ENCODE data around the gene PITRM1. TPM values are rescaled to one million over a fixed set of nuclear protein-coding genes. Genes with fewer than 3 reads are reported as not detected.
A peak's percentile ranks its signal among the peaks of the same experiment; 100 is the strongest.
"Not testable (repeated sequence)": the region's sequence is repeated elsewhere in the genome, so short reads cannot be mapped to it uniquely, and the experiment has no call there.

PITRM1 gene
- total RNA-seq, 6 donors from 2014 or later: 63.4 to 216 (median 77.5) TPM

- ATAC-seq (ENCODE audit: low FRiP score in 2 of 2): peak; percentile 49 to 87
- TF ChIP-seq POLR2A (IDR thresholded peaks at IDR 0.05) (no peak), POLR2AphosphoS5 (IDR thresholded peaks at IDR 0.05) (no peak), EP300 (IDR thresholded peaks at IDR 0.05) (no peak)
- TF ChIP-seq, protein P1, sequence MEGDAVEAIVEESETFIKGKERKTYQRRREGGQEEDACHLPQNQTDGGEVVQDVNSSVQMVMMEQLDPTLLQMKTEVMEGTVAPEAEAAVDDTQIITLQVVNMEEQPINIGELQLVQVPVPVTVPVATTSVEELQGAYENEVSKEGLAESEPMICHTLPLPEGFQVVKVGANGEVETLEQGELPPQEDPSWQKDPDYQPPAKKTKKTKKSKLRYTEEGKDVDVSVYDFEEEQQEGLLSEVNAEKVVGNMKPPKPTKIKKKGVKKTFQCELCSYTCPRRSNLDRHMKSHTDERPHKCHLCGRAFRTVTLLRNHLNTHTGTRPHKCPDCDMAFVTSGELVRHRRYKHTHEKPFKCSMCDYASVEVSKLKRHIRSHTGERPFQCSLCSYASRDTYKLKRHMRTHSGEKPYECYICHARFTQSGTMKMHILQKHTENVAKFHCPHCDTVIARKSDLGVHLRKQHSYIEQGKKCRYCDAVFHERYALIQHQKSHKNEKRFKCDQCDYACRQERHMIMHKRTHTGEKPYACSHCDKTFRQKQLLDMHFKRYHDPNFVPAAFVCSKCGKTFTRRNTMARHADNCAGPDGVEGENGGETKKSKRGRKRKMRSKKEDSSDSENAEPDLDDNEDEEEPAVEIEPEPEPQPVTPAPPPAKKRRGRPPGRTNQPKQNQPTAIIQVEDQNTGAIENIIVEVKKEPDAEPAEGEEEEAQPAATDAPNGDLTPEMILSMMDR (IDR thresholded peaks at IDR 0.05): no peak
- H3K27me3 ChIP-seq: no peaks in the 10 kb centered on the region
- peaks cover 11 to 27% (median 14%) of the 10 kb centered on the region in 4 donors for H3K4me1 ChIP-seq
- H3K27ac ChIP-seq: peak overlapping the region in 2 of 4 donors; percentile 88 to 95
- H3K9me3 ChIP-seq: no peaks in the 10 kb centered on the region
- WGBS, 2 donors: 1 to 39% methylated on average over 6 to 24 of the region's 26 CpGs
- DNase-seq: peak; percentile 94 to 98
- peak overlapping the region in 3 of 4 donors; percentile 91 to 96 (median 96) for H3K4me3 ChIP-seq
- H3K36me3 ChIP-seq: peaks cover 4 to 18% (median 16%) of the 10 kb centered on the region in 4 donors
Observed at GRCh38 chr10:3173171-3173878, 743 bp upstream of the PITRM1 start.

DNA sequence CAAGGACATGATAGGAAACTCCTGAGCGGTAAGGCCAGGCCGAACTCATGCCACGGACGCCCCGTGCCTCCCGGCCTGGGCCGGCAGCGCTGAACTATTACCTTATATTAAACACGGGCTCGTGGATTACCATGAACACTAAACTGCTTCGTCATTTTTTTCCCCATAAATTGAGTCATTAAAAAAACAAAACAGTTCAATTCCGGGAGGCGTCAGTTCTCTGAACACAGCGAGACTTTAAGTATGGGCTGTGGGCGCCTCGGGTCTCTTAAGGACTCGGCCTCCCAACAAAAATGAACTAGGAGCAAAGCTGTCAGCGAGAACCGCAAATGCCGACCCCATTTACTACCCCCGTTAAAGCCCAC, 519 bp downstream of the PITRM1 start:
- DNase-seq: peak in 1 of 2 donors; percentile 82
- H3K27ac ChIP-seq: peak overlapping the region; percentile 88 to 95 (median 89)
- peaks cover 11 to 27% (median 14%) of the 10 kb centered on the region in 4 donors for H3K4me1 ChIP-seq
- peak in 1 of 2 donors; percentile 21 for ATAC-seq (ENCODE audit: low FRiP score in 2 of 2)
- TF ChIP-seq POLR2AphosphoS5 (IDR thresholded peaks at IDR 0.05) (no peak), POLR2A (IDR thresholded peaks at IDR 0.05) (no peak), EP300 (IDR thresholded peaks at IDR 0.05) (no peak)
- TF ChIP-seq, protein P1 (IDR thresholded peaks at IDR 0.05): no peak
- 1% methylated on average over 17 to 21 of the region's 21 CpGs for WGBS, 2 donors
- peak overlapping the region; percentile 65 to 96 (median 94) for H3K4me3 ChIP-seq
- no peaks in the 10 kb centered on the region for H3K9me3 ChIP-seq
- peaks cover 4 to 30% (median 25%) of the 10 kb centered on the region in 4 donors for H3K36me3 ChIP-seq
- no peaks in the 10 kb centered on the region for H3K27me3 ChIP-seq

- not testable (repeated sequence) for H3K9me3 ChIP-seq; ATAC-seq (ENCODE audit: low FRiP score in 2 of 2); H3K27me3 ChIP-seq; DNase-seq
- 92 to 94% methylated on average over 11 of the region's 11 CpGs for WGBS, 2 donors
- peaks cover 5 to 36% (median 31%) of the 10 kb centered on the region in 4 donors for H3K36me3 ChIP-seq
- H3K4me3 ChIP-seq: peak overlapping the region in 3 of 4 donors; percentile 91 to 96 (median 96)
- peak overlapping the region in 1 of 4 donors; percentile 90 for H3K27ac ChIP-seq
- peaks cover 11 to 27% (median 14%) of the 10 kb centered on the region in 4 donors for H3K4me1 ChIP-seq
Observed at GRCh38 chr10:3171488-3171887, 1.1 kb downstream of the PITRM1 start.

DNA sequence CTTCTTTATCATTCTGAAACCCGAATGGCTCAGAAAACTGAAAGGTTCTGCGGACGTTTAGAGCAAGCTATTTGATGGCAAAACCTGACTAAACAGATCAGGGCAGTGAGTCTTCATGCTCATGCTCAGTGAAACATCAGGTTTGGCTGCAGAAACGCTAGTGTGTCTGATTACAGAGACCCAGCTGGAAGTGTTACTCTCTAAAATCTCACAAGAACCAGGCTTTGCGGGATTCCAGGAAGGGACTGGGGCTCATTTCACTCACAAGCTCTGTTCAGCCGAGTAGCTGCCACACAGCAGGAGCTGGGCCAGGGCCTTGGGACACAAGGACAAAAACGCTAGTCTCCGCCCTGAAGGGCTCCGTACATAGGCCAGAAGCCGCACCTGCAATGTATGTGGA, 2.9 kb downstream of the PITRM1 start:
- 93 to 98% methylated on average over 10 of the region's 10 CpGs for WGBS, 2 donors
- no peak overlapping the region for H3K4me3 ChIP-seq
- peaks cover 11 to 27% (median 14%) of the 10 kb centered on the region in 4 donors for H3K4me1 ChIP-seq

GRCh38 chr10:3169271-3169670, 3.3 kb downstream of the PITRM1 start:
- Histone ChIP-seq H3K4me3 (no peak overlapping the region), H3K27ac (no peak overlapping the region), H3K9me3 (no peaks in the 10 kb centered on the region), H3K36me3 (peaks cover 24 to 58% (median 53%) of the 10 kb centered on the region in 4 donors), H3K27me3 (no peaks in the 10 kb centered on the region), H3K4me1 (peaks cover 11 to 27% (median 14%) of the 10 kb centered on the region in 4 donors)
- no peak for TF ChIP-seq EP300 (IDR thresholded peaks at IDR 0.05)
- TF ChIP-seq POLR2AphosphoS5 (IDR thresholded peaks at IDR 0.05): no peak
- TF ChIP-seq POLR2A (IDR thresholded peaks at IDR 0.05): no peak
- TF ChIP-seq, protein P1 (IDR thresholded peaks at IDR 0.05): no peak
- 96 to 97% methylated on average over 10 of the region's 10 CpGs for whole genome bisulfite sequencing, 2 donors
- ATAC-seq (ENCODE audit: low FRiP score in 2 of 2) (no peak), DNase-seq (no peak)

More for the DNA sequence above, 2.9 kb downstream of the PITRM1 start:
- no peak overlapping the region for H3K27ac ChIP-seq
- TF ChIP-seq POLR2A (IDR thresholded peaks at IDR 0.05) (no peak), EP300 (IDR thresholded peaks at IDR 0.05) (no peak), POLR2AphosphoS5 (IDR thresholded peaks at IDR 0.05) (no peak)
- TF ChIP-seq, protein P1 (IDR thresholded peaks at IDR 0.05): no peak
- ATAC-seq (ENCODE audit: low FRiP score in 2 of 2) (no peak), DNase-seq (no peak)
- no peaks in the 10 kb centered on the region for H3K27me3 ChIP-seq
- H3K36me3 ChIP-seq: peaks cover 22 to 54% (median 49%) of the 10 kb centered on the region in 4 donors
- H3K9me3 ChIP-seq: no peaks in the 10 kb centered on the region

Data from upper lobe of left lung (tissue), 6 donors.